ENCODE measurements around the gene ACMSD.
"Not testable (repeated sequence)": the region's sequence is repeated elsewhere in the genome, so short reads cannot be mapped to it uniquely, and the experiment has no call there.

Gene ACMSD

DNA sequence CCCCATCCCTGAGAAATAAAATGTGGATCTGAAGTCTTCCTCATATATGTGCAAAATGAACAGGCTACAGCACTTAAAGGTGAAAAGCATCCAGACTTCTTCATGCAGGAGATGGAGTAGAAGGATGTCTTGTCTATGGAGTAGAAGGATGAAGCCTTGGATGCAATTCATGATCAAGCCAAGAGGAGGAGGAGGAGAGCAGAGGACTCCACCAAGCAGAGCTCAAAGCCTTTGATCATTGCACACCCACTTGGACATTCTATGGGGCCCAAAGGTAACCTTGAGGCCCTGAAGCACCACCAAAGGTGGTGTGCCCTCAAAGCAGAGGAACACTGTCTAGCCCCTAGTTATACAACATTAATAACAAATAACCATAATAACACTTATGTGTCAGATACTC, 17.3 kb downstream of the ACMSD start:
- DNase-seq: no peak

DNA sequence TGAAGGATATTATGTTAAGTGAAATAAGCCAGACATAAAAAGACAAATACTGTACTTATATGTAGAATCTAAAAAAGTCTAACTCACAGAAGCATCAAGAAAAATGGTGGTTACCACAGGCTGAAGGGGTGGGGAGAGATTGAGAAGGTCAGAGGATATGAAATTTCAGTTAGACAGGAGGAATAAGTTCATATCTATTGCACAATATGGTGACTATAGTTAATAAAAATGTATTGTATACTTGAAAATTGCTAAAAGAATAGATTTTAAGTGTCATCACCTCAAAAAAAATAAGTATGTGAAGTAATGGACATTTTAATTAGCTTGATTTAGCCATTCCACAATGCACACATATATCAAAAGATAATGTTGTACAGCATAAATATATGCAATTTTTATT, 19.8 kb downstream of the ACMSD start:
- DNase-seq: no peak

GRCh38 chr2:134861173-134861572, 22.8 kb downstream of the ACMSD start:
- no peak for DNase-seq

GRCh38 chr2:134862069-134862468, 23.7 kb downstream of the ACMSD start:
- no peak for DNase-seq

DNA sequence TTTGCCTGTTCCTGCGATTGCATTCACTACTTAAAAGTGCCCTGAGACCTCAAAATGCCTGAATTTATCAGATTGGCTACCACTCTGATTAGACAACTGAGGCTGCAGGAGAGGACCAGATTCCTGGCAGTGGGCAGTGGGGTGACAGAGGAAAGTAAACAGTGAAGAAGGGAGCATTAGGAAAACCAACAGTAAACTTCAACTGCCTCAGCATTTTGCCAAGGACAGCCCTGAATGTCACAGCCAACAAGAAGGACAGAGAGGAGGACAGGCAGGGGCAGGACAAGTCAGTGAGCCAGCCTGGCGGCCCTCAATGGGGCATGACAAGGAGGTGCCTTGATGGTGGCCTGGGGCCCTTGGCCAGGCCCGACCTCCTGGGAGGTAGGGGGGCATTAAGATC, 24.3 kb downstream of the ACMSD start:
- DNase-seq: no peak

GRCh38 chr2:134863446-134863845, 25.0 kb downstream of the ACMSD start:
- no peak for DNase-seq

DNA sequence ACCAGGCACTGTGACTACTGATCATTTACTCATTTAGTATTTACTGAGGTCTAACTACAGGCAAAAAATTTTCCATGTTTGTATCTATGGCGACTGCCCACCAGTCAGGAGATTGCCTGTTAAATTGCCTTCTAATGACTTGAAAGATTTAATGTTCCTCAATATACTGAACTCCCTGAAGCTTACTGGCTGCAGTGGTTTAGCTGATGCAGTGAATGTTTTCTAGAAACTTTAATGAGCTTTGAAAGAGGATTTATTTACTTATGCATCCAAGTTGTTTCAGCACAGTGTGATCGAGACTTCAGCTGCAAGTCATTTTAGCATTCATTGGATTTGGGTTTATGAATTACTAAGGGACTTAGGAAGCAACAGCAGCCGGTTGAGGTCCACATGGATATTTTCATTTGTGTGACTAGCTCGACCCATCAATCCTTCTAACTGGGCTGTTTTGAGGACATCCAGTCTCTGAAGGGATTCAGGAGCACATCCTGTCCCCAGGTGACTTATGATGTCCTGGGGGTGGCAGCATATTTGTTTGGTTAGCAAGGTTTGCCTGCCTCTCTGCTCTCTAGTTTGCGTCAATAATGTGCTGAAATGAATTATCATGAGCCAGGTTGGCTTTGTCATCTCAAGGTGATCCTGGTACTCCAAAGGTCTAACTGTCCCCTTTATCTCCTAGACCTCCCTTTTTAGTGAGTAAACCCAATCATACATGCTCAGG, 26.8 kb downstream of the ACMSD start:
- no peak for DNase-seq

DNA sequence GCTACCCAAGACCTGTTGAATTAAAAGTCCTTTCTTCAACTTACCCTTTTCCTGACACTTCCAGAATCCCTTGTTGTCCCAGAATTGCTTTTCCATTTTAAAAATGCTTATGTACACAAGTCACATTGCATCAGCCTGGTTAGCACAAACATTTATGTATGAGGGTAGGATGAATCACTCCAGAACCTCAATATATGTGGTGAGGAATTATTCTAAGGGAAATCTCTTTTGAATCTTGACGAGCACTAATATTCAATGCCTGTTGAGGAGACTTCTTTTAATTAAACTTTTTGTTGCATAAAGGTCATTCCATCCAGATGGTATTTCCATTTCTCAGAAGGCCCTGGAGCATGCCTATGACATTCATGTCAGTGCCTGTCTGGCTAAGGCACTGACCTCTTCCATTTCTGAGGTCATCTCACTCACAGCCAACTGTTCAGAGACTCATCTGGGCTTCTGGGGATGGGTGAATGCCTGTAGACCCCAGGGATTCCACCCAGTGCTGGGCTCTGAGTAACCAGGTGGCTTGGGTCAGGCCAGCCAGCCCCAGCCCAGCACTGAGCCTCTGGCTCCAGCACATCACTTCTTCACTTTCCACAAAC, 28.2 kb downstream of the ACMSD start:
- DNase-seq: no peak

- no peak for DNase-seq
These were observed 31.7 kb downstream of the ACMSD start for GRCh38 chr2:134869946-134870736.

DNA sequence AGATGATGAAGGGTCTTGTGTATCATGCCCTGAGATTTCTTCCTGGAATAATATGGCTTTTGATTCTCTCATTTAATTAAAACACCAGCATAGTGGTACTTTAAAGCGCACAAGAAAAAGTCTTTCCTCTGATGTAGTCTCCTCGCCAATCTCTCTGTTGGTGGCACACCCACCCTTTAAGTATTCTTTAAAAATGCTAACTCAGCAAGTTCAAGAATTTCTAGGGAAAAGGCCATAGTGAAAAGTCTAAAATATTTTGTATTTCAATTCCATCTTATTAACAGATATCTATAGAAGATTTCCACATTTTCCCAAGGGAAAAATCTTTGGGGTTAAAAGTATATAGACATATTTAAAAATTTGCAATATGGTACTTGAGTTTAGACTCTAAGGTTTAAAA, 34.7 kb downstream of the ACMSD start:
- DNase-seq: no peak

DNA sequence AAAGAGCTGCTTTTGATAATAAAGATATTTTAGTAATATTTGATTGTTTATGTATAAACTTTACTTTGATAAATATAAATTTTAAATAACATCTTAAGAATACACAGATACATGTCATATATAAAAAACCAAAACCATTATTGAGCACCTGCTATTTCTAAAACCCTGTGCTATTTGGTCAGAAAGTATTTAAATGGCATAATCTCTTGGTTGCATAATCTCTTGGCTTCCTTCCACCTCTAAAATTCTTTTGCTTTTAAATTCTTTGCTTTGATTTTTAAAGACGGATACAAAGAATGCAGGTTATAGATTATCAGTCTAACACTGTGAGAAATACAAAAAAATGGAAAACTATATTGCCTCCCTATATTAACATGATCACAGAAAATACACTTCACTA, 36.9 kb downstream of the ACMSD start:
- no peak for DNase-seq

DNA sequence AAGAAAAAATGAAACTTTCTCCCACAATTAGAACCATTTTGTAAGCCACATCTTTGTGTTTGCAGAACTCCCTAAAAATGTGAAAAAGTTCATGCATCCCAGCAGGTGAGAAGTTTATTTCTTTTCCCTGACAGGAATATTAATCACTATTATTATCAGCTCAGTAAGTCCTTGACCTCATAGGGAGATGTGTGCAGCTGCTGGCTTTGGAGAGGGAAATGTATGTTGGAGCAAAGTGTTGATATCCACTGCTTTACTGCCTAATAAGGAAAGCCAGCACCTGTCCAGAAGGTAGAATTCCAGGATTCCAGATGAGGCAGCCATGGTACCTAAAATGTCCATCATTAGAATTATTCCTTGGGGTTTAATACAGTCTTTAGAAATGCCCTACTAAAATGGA, 44.4 kb downstream of the ACMSD start:
- no peak for DNase-seq

- no peak for DNase-seq
These were observed 45.3 kb downstream of the ACMSD start for GRCh38 chr2:134883552-134884293.

GRCh38 chr2:134884435-134884834, 46.0 kb downstream of the ACMSD start:
- DNase-seq: no peak

DNA sequence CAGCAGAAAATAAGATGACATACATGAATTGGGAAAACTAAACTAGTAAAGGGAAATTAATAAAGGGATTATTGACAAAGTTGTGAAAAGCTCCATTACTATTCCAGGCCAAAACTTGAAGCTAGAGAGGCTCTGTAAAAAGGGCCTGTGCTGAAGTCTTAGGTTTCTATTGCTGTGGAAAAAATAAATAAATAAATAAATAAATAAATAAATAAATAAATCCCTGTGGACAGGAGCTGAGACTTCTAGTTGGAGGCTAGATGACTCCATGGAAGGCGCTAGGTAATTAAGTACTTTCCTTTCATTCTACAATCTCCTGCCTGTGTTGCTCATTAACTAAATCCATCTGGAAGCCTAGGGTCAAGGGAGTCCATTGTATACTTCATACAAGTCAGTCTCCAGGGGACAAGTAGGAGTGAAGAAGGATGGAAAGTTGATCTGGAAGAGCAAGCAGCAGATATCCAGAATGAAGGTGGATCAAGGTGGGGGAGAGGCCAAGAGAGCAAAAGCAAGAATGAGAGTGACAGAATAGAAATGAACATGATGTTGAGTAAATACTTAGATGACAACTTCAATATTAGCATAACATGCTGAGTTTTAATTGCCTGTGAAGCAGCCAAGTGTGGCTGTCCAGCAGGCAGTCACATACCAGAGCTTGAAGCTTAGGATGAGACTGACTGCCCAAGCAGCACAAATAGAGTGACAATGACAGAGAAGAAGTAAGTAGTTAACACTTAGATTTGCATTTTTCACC, 54.0 kb downstream of the ACMSD start:
- no peak for DNase-seq

DNA sequence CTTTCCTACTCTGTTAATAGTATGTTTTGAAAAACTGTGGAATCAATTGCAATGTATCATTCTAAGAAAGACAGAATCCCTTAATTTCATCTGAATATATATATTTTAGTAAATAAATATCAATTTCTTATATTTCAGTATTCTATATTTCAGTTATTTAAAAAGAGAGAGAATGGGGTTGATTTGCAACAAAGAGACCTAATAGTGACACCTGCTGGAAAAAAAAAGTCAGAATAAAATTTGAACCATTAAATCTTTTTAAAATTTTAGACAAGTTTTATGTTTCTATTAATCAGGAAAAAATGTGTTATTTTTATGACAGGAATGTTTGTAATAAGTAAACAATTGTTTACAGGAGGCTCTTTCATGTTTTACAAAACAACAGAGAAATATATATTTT, 59.5 kb downstream of the ACMSD start:
- DNase-seq: no peak

DNA sequence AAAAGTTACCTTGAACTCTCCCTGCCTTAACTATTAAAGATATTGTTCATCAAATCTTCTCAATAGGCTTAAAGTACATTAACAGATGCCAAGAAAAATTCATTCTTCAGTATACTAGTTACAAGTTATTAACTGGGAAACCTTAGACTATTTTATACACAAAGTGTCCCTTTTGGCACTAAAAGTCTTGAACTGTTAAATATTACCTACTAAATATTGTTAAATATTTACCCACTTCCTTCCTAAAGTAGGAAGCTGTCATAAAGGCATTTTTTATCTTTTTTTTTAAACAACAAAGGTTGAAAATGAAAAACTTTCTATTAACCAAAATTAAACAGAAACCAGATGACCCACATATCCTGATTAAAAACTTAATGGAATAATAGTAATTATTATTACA, 60.8 kb downstream of the ACMSD start:
- no peak for DNase-seq

- no peak for DNase-seq
These were observed 61.7 kb downstream of the ACMSD start for GRCh38 chr2:134900151-134900550.

- not testable (repeated sequence) for DNase-seq
These were observed 65.3 kb downstream of the ACMSD start for GRCh38 chr2:134903701-134904100.

DNA sequence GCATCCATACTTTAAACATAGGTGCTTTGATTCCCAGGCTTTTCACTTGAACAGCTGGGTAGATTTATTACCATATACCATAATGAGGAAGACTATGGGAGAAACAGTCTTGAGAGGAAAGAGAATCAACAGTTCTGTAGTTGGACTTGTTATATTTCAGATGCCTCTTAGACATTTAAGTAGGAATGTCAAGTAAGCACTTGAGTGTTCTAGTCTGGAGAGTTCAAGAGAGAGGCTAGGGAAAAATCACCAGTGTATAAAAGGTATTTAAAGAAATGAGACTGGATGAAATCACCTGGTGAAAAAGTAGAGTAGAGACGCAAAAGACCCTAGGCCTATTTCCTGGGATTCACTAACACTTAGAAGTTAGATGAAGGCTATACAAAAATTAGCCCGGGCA, 66.8 kb downstream of the ACMSD start:
- DNase-seq: no peak

DNA sequence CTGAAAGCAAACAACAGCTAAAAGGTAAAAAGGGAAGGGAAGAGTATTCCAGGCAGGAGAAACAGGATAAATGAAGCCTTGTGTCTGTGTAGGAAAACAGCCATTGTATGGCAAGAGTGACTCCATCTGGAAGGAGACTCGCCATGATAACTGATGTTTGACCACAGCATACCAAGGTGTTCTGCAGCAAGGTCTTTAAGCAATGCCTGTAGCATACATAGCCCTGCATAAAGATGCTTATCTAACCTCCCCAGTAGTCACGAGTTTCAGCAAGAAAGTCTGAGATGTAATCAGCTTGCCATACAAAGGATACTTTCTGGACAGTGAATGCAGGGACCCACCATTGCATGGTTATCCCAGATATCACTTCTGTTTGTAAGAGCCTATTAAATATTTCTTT, 68.3 kb downstream of the ACMSD start:
- no peak for DNase-seq

DNA sequence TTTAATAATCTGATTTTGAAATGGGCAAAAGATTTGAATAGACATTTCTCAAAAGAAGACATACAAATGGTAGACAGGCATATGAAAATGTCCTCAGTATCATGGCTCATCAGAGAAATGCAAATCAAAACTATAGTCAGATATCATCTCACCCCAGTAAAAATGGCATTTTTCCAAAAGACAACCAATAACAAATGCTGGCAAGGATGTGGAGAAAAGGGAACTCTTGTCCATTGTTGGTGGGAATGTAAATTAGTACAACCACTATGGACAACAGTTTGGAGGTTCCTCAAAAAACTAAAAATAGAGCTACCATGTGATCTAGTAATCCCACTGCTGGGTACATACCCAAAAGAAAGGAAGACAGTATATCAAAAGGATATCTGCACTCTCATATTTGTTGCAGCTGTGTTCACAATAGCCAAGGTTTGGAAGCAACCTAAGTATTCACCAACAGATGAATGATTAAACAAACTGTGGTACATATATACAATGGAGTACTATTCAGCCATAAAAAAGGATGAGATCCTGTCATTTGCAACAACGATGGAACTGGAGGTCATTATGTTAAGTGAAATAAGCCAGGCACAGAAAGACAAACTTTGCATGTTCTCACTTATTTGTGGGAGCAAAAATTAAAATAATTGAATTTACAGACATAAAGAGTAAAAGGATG, 69.2 kb downstream of the ACMSD start:
- DNase-seq: not testable (repeated sequence)
